ENCODE data around the gene MAGEB4.

MAGEB4 gene

GRCh38 chrX:30246769-30247489 is 5.1 kb downstream of the MAGEB4 start, which contains the start of gene MAGEB1:
TSS of gene MAGEB1 (plus strand) at chrX:30247146. CDS start at chrX:30250494, 3,348 bp downstream.
- no peaks in the 10 kb centered on the region for H3K36me3 ChIP-seq (ENCODE audit: insufficient read depth, low read length)
- no peaks in the 10 kb centered on the region for H3K27me3 ChIP-seq (ENCODE audit: insufficient read depth, low read length)
- H3K9me3 ChIP-seq (ENCODE audit: insufficient read depth, low read depth, low read length) = no peaks in the 10 kb centered on the region
- H3K4me3 ChIP-seq (ENCODE audit: low read length) = no peak within 1 kb of the TSS
- H3K4me1 ChIP-seq (ENCODE audit: insufficient read depth, low read length) = no peaks in the 10 kb centered on the region
- 91% methylated on average over 38 of the region's 38 CpGs for WGBS
- no peak within 1 kb of the TSS for H3K27ac ChIP-seq (ENCODE audit: low read depth, low read length)
- no peak within 1 kb of the TSS for H3K9ac ChIP-seq (ENCODE audit: low read depth, low read length)

- whole genome bisulfite sequencing = 91% methylated on average over 3 of the region's 4 CpGs
- no peak overlapping the region for H3K27ac ChIP-seq (ENCODE audit: low read depth, low read length)
Observed at GRCh38 chrX:30248854-30249253, 7.1 kb downstream of the MAGEB4 start.

GRCh38 chrX:30253257-30253656 is 11.5 kb downstream of the MAGEB4 start:
- no peak overlapping the region for H3K27ac ChIP-seq (ENCODE audit: low read depth, low read length)
- WGBS = 100% methylated on average over 1 of the region's 1 CpG
- no peak overlapping the region for H3K4me3 ChIP-seq (ENCODE audit: low read length)
- no peaks in the 10 kb centered on the region for H3K36me3 ChIP-seq (ENCODE audit: insufficient read depth, low read length)
- no peaks in the 10 kb centered on the region for H3K4me1 ChIP-seq (ENCODE audit: insufficient read depth, low read length)
- H3K27me3 ChIP-seq (ENCODE audit: insufficient read depth, low read length) = no peaks in the 10 kb centered on the region
- H3K9ac ChIP-seq (ENCODE audit: low read depth, low read length) = no peak overlapping the region
- peaks cover 3% of the 10 kb centered on the region; the same call in 1 of the 2 replicates for H3K9me3 ChIP-seq (ENCODE audit: insufficient read depth, low read depth, low read length)

More at GRCh38 chrX:30248854-30249253, 7.1 kb downstream of the MAGEB4 start:
- H3K27me3 ChIP-seq (ENCODE audit: insufficient read depth, low read length) = no peaks in the 10 kb centered on the region
- no peak overlapping the region for H3K9ac ChIP-seq (ENCODE audit: low read depth, low read length)
- no peak overlapping the region for H3K4me3 ChIP-seq (ENCODE audit: low read length)
- H3K4me1 ChIP-seq (ENCODE audit: insufficient read depth, low read length) = no peaks in the 10 kb centered on the region
- H3K36me3 ChIP-seq (ENCODE audit: insufficient read depth, low read length) = no peaks in the 10 kb centered on the region
- no peaks in the 10 kb centered on the region for H3K9me3 ChIP-seq (ENCODE audit: insufficient read depth, low read depth, low read length)

- no peaks in the 10 kb centered on the region for H3K27me3 ChIP-seq (ENCODE audit: insufficient read depth, low read length)
- H3K4me3 ChIP-seq (ENCODE audit: low read length) = no peak overlapping the region
- peaks cover 3% of the 10 kb centered on the region; the same call in 1 of the 2 replicates for H3K9me3 ChIP-seq (ENCODE audit: insufficient read depth, low read depth, low read length)
- H3K9ac ChIP-seq (ENCODE audit: low read depth, low read length) = no peak overlapping the region
- WGBS = 93% methylated on average over 2 of the region's 2 CpGs
- H3K36me3 ChIP-seq (ENCODE audit: insufficient read depth, low read length) = no peaks in the 10 kb centered on the region
- H3K27ac ChIP-seq (ENCODE audit: low read depth, low read length) = no peak overlapping the region
- H3K4me1 ChIP-seq (ENCODE audit: insufficient read depth, low read length) = no peaks in the 10 kb centered on the region
Observed at GRCh38 chrX:30259927-30260326, 18.1 kb downstream of the MAGEB4 start.

GRCh38 chrX:30261012-30261411 is 19.2 kb downstream of the MAGEB4 start:
- Histone ChIP-seq H3K27me3 (ENCODE audit: insufficient read depth, low read length) (no peaks in the 10 kb centered on the region), H3K27ac (ENCODE audit: low read depth, low read length) (no peak overlapping the region), H3K4me3 (ENCODE audit: low read length) (no peak overlapping the region), H3K4me1 (ENCODE audit: insufficient read depth, low read length) (no peaks in the 10 kb centered on the region), H3K9me3 (ENCODE audit: insufficient read depth, low read depth, low read length) (peaks cover 3% of the 10 kb centered on the region; the same call in 1 of the 2 replicates), H3K36me3 (ENCODE audit: insufficient read depth, low read length) (no peaks in the 10 kb centered on the region), H3K9ac (ENCODE audit: low read depth, low read length) (no peak overlapping the region)

- Histone ChIP-seq H3K4me3 (ENCODE audit: low read length) (no peak overlapping the region), H3K4me1 (ENCODE audit: insufficient read depth, low read length) (no peaks in the 10 kb centered on the region), H3K9ac (ENCODE audit: low read depth, low read length) (no peak overlapping the region), H3K27me3 (ENCODE audit: insufficient read depth, low read length) (no peaks in the 10 kb centered on the region), H3K36me3 (ENCODE audit: insufficient read depth, low read length) (no peaks in the 10 kb centered on the region), H3K9me3 (ENCODE audit: insufficient read depth, low read depth, low read length) (no peaks in the 10 kb centered on the region), H3K27ac (ENCODE audit: low read depth, low read length) (no peak overlapping the region)
- no CpG with 5 or more reads among the region's 1 CpG for WGBS
Observed at GRCh38 chrX:30262763-30263162, 21.0 kb downstream of the MAGEB4 start.

- 93% methylated on average over 3 of the region's 3 CpGs for WGBS
- Histone ChIP-seq H3K4me1 (ENCODE audit: insufficient read depth, low read length) (no peaks in the 10 kb centered on the region), H3K4me3 (ENCODE audit: low read length) (no peak overlapping the region), H3K27ac (ENCODE audit: low read depth, low read length) (no peak overlapping the region), H3K9me3 (ENCODE audit: insufficient read depth, low read depth, low read length) (no peaks in the 10 kb centered on the region), H3K9ac (ENCODE audit: low read depth, low read length) (no peak overlapping the region), H3K27me3 (ENCODE audit: insufficient read depth, low read length) (no peaks in the 10 kb centered on the region), H3K36me3 (ENCODE audit: insufficient read depth, low read length) (no peaks in the 10 kb centered on the region)
Observed at GRCh38 chrX:30270639-30271038, 28.8 kb downstream of the MAGEB4 start.

- Histone ChIP-seq H3K36me3 (ENCODE audit: insufficient read depth, low read length) (no peaks in the 10 kb centered on the region), H3K4me3 (ENCODE audit: low read length) (no peak overlapping the region), H3K4me1 (ENCODE audit: insufficient read depth, low read length) (no peaks in the 10 kb centered on the region), H3K9me3 (ENCODE audit: insufficient read depth, low read depth, low read length) (no peaks in the 10 kb centered on the region), H3K9ac (ENCODE audit: low read depth, low read length) (no peak overlapping the region), H3K27me3 (ENCODE audit: insufficient read depth, low read length) (no peaks in the 10 kb centered on the region), H3K27ac (ENCODE audit: low read depth, low read length) (no peak overlapping the region)
- WGBS = no CpG with 5 or more reads among the region's 1 CpG
Observed at GRCh38 chrX:30275498-30275897, 33.7 kb downstream of the MAGEB4 start.

- Histone ChIP-seq H3K9me3 (ENCODE audit: insufficient read depth, low read depth, low read length) (no peaks in the 10 kb centered on the region), H3K9ac (ENCODE audit: low read depth, low read length) (no peak overlapping the region), H3K27me3 (ENCODE audit: insufficient read depth, low read length) (no peaks in the 10 kb centered on the region), H3K4me1 (ENCODE audit: insufficient read depth, low read length) (no peaks in the 10 kb centered on the region), H3K4me3 (ENCODE audit: low read length) (no peak overlapping the region), H3K36me3 (ENCODE audit: insufficient read depth, low read length) (no peaks in the 10 kb centered on the region), H3K27ac (ENCODE audit: low read depth, low read length) (no peak overlapping the region)
- WGBS = 100% methylated on average over 1 of the region's 1 CpG
Observed at GRCh38 chrX:30278365-30278764, 36.6 kb downstream of the MAGEB4 start.

GRCh38 chrX:30280428-30280827 is 38.6 kb downstream of the MAGEB4 start:
- H3K9ac ChIP-seq (ENCODE audit: low read depth, low read length) = no peak overlapping the region
- H3K4me1 ChIP-seq (ENCODE audit: insufficient read depth, low read length) = no peaks in the 10 kb centered on the region
- H3K9me3 ChIP-seq (ENCODE audit: insufficient read depth, low read depth, low read length) = no peaks in the 10 kb centered on the region
- 100% methylated on average over 1 of the region's 1 CpG for WGBS
- no peak overlapping the region for H3K27ac ChIP-seq (ENCODE audit: low read depth, low read length)
- no peak overlapping the region for H3K4me3 ChIP-seq (ENCODE audit: low read length)
- H3K36me3 ChIP-seq (ENCODE audit: insufficient read depth, low read length) = no peaks in the 10 kb centered on the region
- H3K27me3 ChIP-seq (ENCODE audit: insufficient read depth, low read length) = no peaks in the 10 kb centered on the region

GRCh38 chrX:30282527-30282926 is 40.7 kb downstream of the MAGEB4 start:
- H3K36me3 ChIP-seq (ENCODE audit: insufficient read depth, low read length) = no peaks in the 10 kb centered on the region
- no peak overlapping the region for H3K27ac ChIP-seq (ENCODE audit: low read depth, low read length)
- no peaks in the 10 kb centered on the region for H3K9me3 ChIP-seq (ENCODE audit: insufficient read depth, low read depth, low read length)
- H3K27me3 ChIP-seq (ENCODE audit: insufficient read depth, low read length) = no peaks in the 10 kb centered on the region
- no peak overlapping the region for H3K9ac ChIP-seq (ENCODE audit: low read depth, low read length)
- H3K4me3 ChIP-seq (ENCODE audit: low read length) = no peak overlapping the region
- H3K4me1 ChIP-seq (ENCODE audit: insufficient read depth, low read length) = no peaks in the 10 kb centered on the region
